Testis (tissue), 3 donors: Measurements from ENCODE around the gene SAMD4A. TPM values are rescaled to one million over a fixed set of nuclear protein-coding genes. Genes with fewer than 3 reads are reported as not detected.

Experiments
- DNase-seq: peaks from one replicate; pipeline ENCODE4 v3.0.0-alpha.2; 2019
- H3K27ac ChIP-seq, 2 donors: fragments of 200-600 bp; sonication (generic); one replicate each; pipeline ENCODE4 v1.5.1; 2019
- H3K27me3 ChIP-seq: fragments of 200-600 bp; sonication (generic); one replicate; pipeline ENCODE4 v1.5.1; 2019
- H3K36me3 ChIP-seq: fragments of 200-600 bp; sonication (generic); one replicate; pipeline ENCODE4 v1.5.1; 2017; ENCODE audit warnings: low read depth; ENCODE audit errors: missing control alignments
- H3K4me1 ChIP-seq: fragments of 200-600 bp; sonication (generic); one replicate; pipeline ENCODE4 v1.5.1; 2019
- H3K4me3 ChIP-seq, 2 donors: fragments of 200-600 bp; sonication (generic); one replicate each; pipeline ENCODE4 v1.5.1; 2017 to 2019
- H3K9me3 ChIP-seq: fragments of 200-600 bp; sonication (generic); one replicate; pipeline ENCODE4 v1.5.1; 2017
- POLR2A ChIP-seq: fragments of 450-650 bp; IDR thresholded peaks from one replicate; pipeline ENCODE4 v1.6.1; 2017; ENCODE audit warnings: antibody characterized with exemption, mild to moderate bottlenecking, moderate library complexity
- WGBS, 2 donors: methylation state at CpG; one replicate each; pipeline ENCODE4 v1.1.5; 2018; 5-methylcytosine and 5-hydroxymethylcytosine counted together
- intact Hi-C: fragments of 100-400 bp; cut with DNase I; formaldehyde crosslinking; loops from one replicate; pipeline ENCODE4 v1.15.1; 2023; ENCODE audit warnings: low total_unique reads
- polyA plus RNA-seq: library from polyadenylated mRNA; stranded (reverse); fragments of 350-450 nt; fragmentation: Illumina TruSeq; extraction: RNeasy Lipid Tissue Mini Kit (QIAGEN cat#74804); gene quantifications from one replicate; pipeline ENCODE4 v1.2.3, GENCODE V29; 2014; ENCODE audit warnings: low read depth, low replicate concordance; ENCODE audit not compliant: insufficient read depth
- total RNA-seq, 2 donors: library from RNA; depleted of rRNA; stranded (reverse); fragments of >200 nt; gene quantifications; one replicate each; pipeline ENCODE4 v1.2.3, GENCODE V29; 2016
- TF ChIP-seq, protein P1 (sequence below), 3 experiments: fragments of 450-650 bp in 2 of 3; fragments of 200-600 bp in 1 of 3; sonication (generic) in 1 of 3; IDR thresholded peaks; one replicate each; pipeline ENCODE4 v1.5.1; 2016 to 2019; ENCODE audit warnings: antibody characterized with exemption in 3 of 3, mild to moderate bottlenecking in 2 of 3, moderate library complexity in 1 of 3

Gene SAMD4A
- total and polyA plus RNA-seq, 3 donors from 2014 or later, result 103 to 369 (median 259) TPM

DNA sequence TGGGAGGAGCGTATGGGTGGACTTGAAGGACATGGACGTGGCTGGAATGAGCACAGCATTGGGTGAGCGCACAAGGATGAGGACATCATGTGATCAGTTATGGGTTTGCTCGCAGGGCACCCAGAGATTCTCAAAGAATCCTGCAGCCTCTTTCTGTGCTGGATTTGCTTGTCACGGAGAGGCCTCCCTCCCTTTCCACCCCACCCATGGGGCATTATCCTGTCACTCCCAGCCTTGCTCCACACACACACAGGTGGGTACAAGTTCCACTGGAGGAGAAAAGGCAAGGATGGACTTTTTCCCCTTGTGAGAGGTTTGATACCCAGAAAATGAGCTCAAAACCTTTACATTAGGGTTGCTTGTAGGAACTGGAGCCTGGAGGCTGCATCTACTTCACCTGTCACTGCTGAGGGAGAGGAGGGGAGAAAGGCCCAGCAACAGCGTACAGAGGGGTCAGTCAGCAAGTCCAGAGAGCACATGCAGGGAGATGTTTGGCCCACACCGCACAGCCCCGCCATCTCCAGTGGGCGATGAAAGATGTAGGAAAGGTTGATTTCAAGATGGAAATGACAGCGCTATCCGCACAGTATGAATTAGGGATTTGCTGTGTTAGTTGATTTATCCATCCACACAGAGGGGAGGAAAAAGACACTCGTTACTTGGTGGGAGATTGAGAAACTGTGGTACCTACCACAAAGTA, 223.0 kb downstream of the SAMD4A start:
- no peaks in the 10 kb centered on the region for H3K4me1 ChIP-seq
- no peak for DNase-seq
- no peaks in the 10 kb centered on the region for H3K9me3 ChIP-seq
- intact Hi-C loops, result no loop called here
- no peak overlapping the region for H3K4me3 ChIP-seq
- H3K27me3 ChIP-seq, result no peaks in the 10 kb centered on the region
- no peaks in the 10 kb centered on the region for H3K36me3 ChIP-seq
- H3K27ac ChIP-seq, result no peak overlapping the region
- 93 to 95% methylated on average over 12 of the region's 12 CpGs for WGBS, 2 donors
- TF ChIP-seq POLR2A, result no peak
- TF ChIP-seq, protein P1, sequence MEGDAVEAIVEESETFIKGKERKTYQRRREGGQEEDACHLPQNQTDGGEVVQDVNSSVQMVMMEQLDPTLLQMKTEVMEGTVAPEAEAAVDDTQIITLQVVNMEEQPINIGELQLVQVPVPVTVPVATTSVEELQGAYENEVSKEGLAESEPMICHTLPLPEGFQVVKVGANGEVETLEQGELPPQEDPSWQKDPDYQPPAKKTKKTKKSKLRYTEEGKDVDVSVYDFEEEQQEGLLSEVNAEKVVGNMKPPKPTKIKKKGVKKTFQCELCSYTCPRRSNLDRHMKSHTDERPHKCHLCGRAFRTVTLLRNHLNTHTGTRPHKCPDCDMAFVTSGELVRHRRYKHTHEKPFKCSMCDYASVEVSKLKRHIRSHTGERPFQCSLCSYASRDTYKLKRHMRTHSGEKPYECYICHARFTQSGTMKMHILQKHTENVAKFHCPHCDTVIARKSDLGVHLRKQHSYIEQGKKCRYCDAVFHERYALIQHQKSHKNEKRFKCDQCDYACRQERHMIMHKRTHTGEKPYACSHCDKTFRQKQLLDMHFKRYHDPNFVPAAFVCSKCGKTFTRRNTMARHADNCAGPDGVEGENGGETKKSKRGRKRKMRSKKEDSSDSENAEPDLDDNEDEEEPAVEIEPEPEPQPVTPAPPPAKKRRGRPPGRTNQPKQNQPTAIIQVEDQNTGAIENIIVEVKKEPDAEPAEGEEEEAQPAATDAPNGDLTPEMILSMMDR (IDR thresholded peaks at IDR 0.05), result no peak

DNA sequence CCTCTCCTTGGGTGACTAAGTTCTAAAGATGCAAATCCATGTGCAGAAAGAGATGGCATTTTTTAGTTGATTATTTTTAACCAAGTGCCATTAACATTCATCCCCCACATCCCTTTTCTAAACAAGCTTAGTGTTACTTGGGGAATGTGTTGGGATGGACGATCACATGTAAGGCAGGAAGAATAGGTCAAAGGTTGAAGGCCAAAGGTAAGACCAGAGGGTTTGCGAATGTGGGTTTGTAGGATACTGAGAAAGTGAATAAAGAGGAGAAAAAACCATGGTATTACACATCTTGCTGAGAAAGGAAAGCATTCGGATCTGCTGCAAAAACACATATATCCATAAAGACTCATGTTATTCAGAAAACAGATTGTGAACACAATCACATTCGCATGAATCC, 224.1 kb downstream of the SAMD4A start:
- no peak for TF ChIP-seq POLR2A
- TF ChIP-seq, protein P1 (IDR thresholded peaks at IDR 0.05), result no peak
- Histone ChIP-seq H3K27ac (no peak overlapping the region), H3K27me3 (no peaks in the 10 kb centered on the region), H3K4me1 (no peaks in the 10 kb centered on the region), H3K36me3 (no peaks in the 10 kb centered on the region), H3K4me3 (no peak overlapping the region), H3K9me3 (no peaks in the 10 kb centered on the region)
- WGBS, 2 donors, result 87 to 89% methylated on average over 4 of the region's 4 CpGs
- no peak for DNase-seq
- intact Hi-C loops, result no loop called here

- WGBS, 2 donors, result 58 to 73% methylated on average over 6 of the region's 6 CpGs
- H3K4me3 ChIP-seq, result no peak overlapping the region
- no peak for DNase-seq
- no peaks in the 10 kb centered on the region for H3K36me3 ChIP-seq
- H3K27me3 ChIP-seq, result no peaks in the 10 kb centered on the region
- intact Hi-C loops, result no loop called here
- no peaks in the 10 kb centered on the region for H3K4me1 ChIP-seq
- H3K27ac ChIP-seq, result no peak overlapping the region
- H3K9me3 ChIP-seq, result no peaks in the 10 kb centered on the region
- TF ChIP-seq, protein P1 (IDR thresholded peaks at IDR 0.05), result no peak
- no peak for TF ChIP-seq POLR2A
Observed at GRCh38 chr14:54792288-54792687, 225.4 kb downstream of the SAMD4A start.

DNA sequence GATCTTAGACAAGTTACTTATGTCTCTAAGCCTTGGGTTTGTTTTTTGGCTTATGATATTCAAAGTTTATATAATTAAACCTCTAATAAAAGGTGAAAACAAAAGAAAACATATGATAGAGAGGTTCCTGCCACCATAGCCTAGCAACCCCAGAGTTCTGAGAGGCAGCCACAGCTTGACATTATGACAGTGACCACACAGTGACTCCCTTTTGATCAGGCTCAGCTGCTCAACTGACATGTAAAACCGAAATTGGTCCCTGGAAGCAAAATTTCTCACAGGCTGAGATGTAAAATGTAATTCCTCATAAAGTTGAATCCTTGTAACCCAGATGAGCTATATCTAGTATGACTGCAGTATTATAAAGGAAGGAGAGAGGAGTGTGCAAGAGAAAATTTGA, 227.2 kb downstream of the SAMD4A start:
- DNase-seq, result no peak
- intact Hi-C loops, result no loop called here
- Histone ChIP-seq H3K27ac (no peak overlapping the region), H3K4me3 (no peak overlapping the region), H3K36me3 (no peaks in the 10 kb centered on the region), H3K4me1 (no peaks in the 10 kb centered on the region), H3K9me3 (no peaks in the 10 kb centered on the region), H3K27me3 (no peaks in the 10 kb centered on the region)
- 57 to 76% methylated on average over 1 of the region's 1 CpG for WGBS, 2 donors
- TF ChIP-seq POLR2A, result no peak
- TF ChIP-seq, protein P1 (IDR thresholded peaks at IDR 0.05), result no peak

DNA sequence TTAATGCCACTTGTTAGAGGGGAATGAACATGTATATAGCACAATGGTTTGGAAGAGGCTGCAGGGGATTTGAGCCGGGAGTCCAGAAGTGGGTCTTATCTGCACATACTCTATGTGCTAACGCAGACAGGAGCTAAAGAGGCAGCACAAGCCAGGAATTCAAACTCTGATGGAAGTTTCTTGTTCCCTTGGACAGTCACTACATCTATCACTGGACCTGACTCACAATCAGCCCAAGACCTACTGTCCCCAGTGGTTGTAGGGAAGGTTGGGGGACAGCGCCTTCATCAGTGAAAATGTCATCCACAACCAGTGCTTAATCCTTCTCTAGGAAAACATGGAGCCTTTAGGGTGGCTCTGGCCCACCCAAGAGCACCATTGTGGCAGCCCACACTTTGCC, 227.9 kb downstream of the SAMD4A start:
- Histone ChIP-seq H3K9me3 (no peaks in the 10 kb centered on the region), H3K4me3 (no peak overlapping the region), H3K27ac (no peak overlapping the region), H3K4me1 (no peaks in the 10 kb centered on the region), H3K36me3 (no peaks in the 10 kb centered on the region), H3K27me3 (no peaks in the 10 kb centered on the region)
- intact Hi-C loops, result no loop called here
- TF ChIP-seq POLR2A, result no peak
- TF ChIP-seq, protein P1 (IDR thresholded peaks at IDR 0.05), result no peak
- 87 to 97% methylated on average over 3 of the region's 3 CpGs for WGBS, 2 donors
- no peak for DNase-seq
